H1 (cell line): ENCODE data around the gene MRI1. TPM values are rescaled to one million over a fixed set of nuclear protein-coding genes. Genes with fewer than 3 reads are reported as not detected.

Source experiments
- CTCF ChIA-PET: fragments of 300-600 bp; sonication (Branson Sonifier 250); formaldehyde crosslinking; loops from one replicate; lab custom pipeline; 2021; ENCODE audit not compliant: partially characterized antibody; lab: Charles Lee
- POLR2A ChIA-PET: fragments of 300-600 bp; sonication (Branson Sonifier 250); formaldehyde crosslinking; loops from one replicate; lab custom pipeline; 2021; ENCODE audit warnings: inconsistent platforms; ENCODE audit not compliant: partially characterized antibody; lab: Charles Lee
- DNase-seq, 2 experiments: peaks; one replicate each; pipeline versions ENCODE4 v3.0.0 to v3.0.0-alpha.2; 2010 to 2022; ENCODE audit warnings: low spot score in 2 of 2, low read depth in 1 of 2, mixed read lengths in 1 of 2
- FAIRE-seq: peaks from 2 replicates; lab custom pipeline; 2011; peaks lifted over from hg19 to GRCh38; lab: Jason Lieb, UNC
- H2AFZ ChIP-seq: 2 replicates; pipeline ENCODE4 v1.8.1; 2012; ENCODE audit warnings: low read length, inconsistent platforms
- H2AK5ac ChIP-seq: 2 replicates; pipeline ENCODE4 v1.6.1; 2013; ENCODE audit warnings: low read depth, low read length
- H2BK120ac ChIP-seq: replicated peaks from 2 replicates; pipeline ENCODE3; 2013; ENCODE audit warnings: low read depth, low read length, inconsistent platforms
- H2BK12ac ChIP-seq: 2 replicates; pipeline ENCODE4 v1.6.1; 2013; ENCODE audit warnings: low read depth, low read length
- H2BK15ac ChIP-seq: 2 replicates; pipeline ENCODE4 v1.6.1; 2013; ENCODE audit warnings: low read length
- H2BK20ac ChIP-seq: 2 replicates; pipeline ENCODE4 v1.6.1; 2013; ENCODE audit warnings: low read length
- H2BK5ac ChIP-seq: 2 replicates; pipeline ENCODE4 v1.6.1; 2013; ENCODE audit warnings: low read depth, low read length
- H3K14ac ChIP-seq: 2 replicates; pipeline ENCODE4 v1.6.1; 2013; ENCODE audit warnings: inconsistent platforms; ENCODE audit not compliant: insufficient read length
- H3K18ac ChIP-seq: 2 replicates; pipeline ENCODE4 v1.6.1; 2013; ENCODE audit warnings: low read length; ENCODE audit errors: extremely low read depth
- H3K23ac ChIP-seq: 2 replicates; pipeline ENCODE4 v1.6.1; 2013; ENCODE audit warnings: inconsistent platforms; ENCODE audit not compliant: insufficient read length
- H3K23me2 ChIP-seq: 2 replicates; pipeline ENCODE4 v1.6.1; 2013; ENCODE audit warnings: low read depth, low read length
- H3K27ac ChIP-seq: 2 replicates; pipeline ENCODE4 v1.6.1; 2011; ENCODE audit warnings: low read depth, low read length, inconsistent platforms
- H3K27me3 ChIP-seq, 4 experiments: replicated peaks in 1 of 4; 1 replicate in 1 of 4; 2 replicates in 3 of 4; pipeline versions ENCODE4 v1.6.1 to v1.8.1; 2011 to 2013; ENCODE audit warnings: low read length in 3 of 4, mild to moderate bottlenecking in 3 of 4, inconsistent platforms in 2 of 4, mixed read lengths in 2 of 4, moderate library complexity in 1 of 4; ENCODE audit not compliant: control insufficient read depth in 3 of 4, insufficient read depth in 3 of 4; ENCODE audit errors: extremely low read depth in 1 of 4
- H3K36me3 ChIP-seq, 4 experiments: 2 replicates each; pipeline versions ENCODE4 v1.6.1 to v1.8.1; 2011 to 2013; ENCODE audit warnings: mild to moderate bottlenecking in 4 of 4, low read length in 3 of 4, moderate library complexity in 2 of 4, control low read depth in 1 of 4, inconsistent platforms in 1 of 4; ENCODE audit not compliant: insufficient read depth in 4 of 4, control insufficient read depth in 2 of 4
- H3K4ac ChIP-seq: replicated peaks from 2 replicates; pipeline ENCODE3; 2013; ENCODE audit warnings: low read length, low read depth, mixed read lengths, inconsistent platforms; ENCODE audit not compliant: insufficient read length
- H3K4me1 ChIP-seq, 4 experiments: replicated peaks in 1 of 4; 1 replicate in 1 of 4; 2 replicates in 3 of 4; pipeline versions ENCODE4 v1.6.1 to v1.8.1; 2011 to 2013; ENCODE audit warnings: low read length in 3 of 4, inconsistent platforms in 2 of 4, mixed read lengths in 1 of 4; ENCODE audit not compliant: insufficient read depth in 4 of 4, control insufficient read depth in 3 of 4
- H3K4me2 ChIP-seq, 2 experiments: 2 replicates each; pipeline versions ENCODE4 v1.6.1 to v1.8.1; 2011 to 2013; ENCODE audit warnings: low read depth in 2 of 2, low read length in 2 of 2, control low read depth in 1 of 2, inconsistent platforms in 1 of 2, mild to moderate bottlenecking in 1 of 2; ENCODE audit not compliant: insufficient read depth in 1 of 2
- H3K4me3 ChIP-seq, 4 experiments: fragments of 200-600, 300-600 bp in 1 of 4; sonication (generic), shearing (Covaris generic), sonication (Bioruptor Twin) in 1 of 4; 2 replicates each; pipeline versions ENCODE4 v1.5.1 to v1.8.1; 2011 to 2016; ENCODE audit warnings: low read length in 4 of 4, low read depth in 3 of 4, control low read depth in 2 of 4, inconsistent platforms in 2 of 4, mild to moderate bottlenecking in 2 of 4, mixed read lengths in 1 of 4, moderate library complexity in 1 of 4; ENCODE audit not compliant: insufficient read depth in 2 of 4; ENCODE audit errors: extremely low read depth in 1 of 4
- H3K56ac ChIP-seq: replicated peaks from 2 replicates; pipeline ENCODE3; 2013; ENCODE audit warnings: low read depth, mild to moderate bottlenecking, mixed read lengths, low read length, inconsistent platforms; ENCODE audit not compliant: insufficient read length
- H3K79me1 ChIP-seq: 2 replicates; pipeline ENCODE4 v1.6.1; 2013; ENCODE audit warnings: low read depth, low read length, control low read depth
- H3K79me2 ChIP-seq, 2 experiments: 2 replicates each; pipeline versions ENCODE4 v1.6.1 to v1.8.1; 2012 to 2013; ENCODE audit warnings: low read length in 2 of 2, mild to moderate bottlenecking in 2 of 2, inconsistent platforms in 1 of 2; ENCODE audit not compliant: insufficient read depth in 2 of 2, control insufficient read depth in 1 of 2
- H3K9ac ChIP-seq, 4 experiments: replicated peaks in 1 of 4; 1 replicate in 1 of 4; 2 replicates in 3 of 4; pipeline versions ENCODE4 v1.6.1 to v1.8.1; 2011 to 2013; ENCODE audit warnings: low read depth in 3 of 4, low read length in 3 of 4, control low read depth in 2 of 4, mild to moderate bottlenecking in 2 of 4, moderate library complexity in 2 of 4, inconsistent platforms in 1 of 4; ENCODE audit errors: extremely low read depth in 1 of 4
- H3K9me3 ChIP-seq, 2 experiments: 2 replicates each; pipeline versions ENCODE4 v1.6.1 to v1.8.1; 2012 to 2013; ENCODE audit warnings: mild to moderate bottlenecking in 2 of 2, moderate library complexity in 2 of 2, control low read depth in 1 of 2, inconsistent platforms in 1 of 2, low read depth in 1 of 2, low read length in 1 of 2, mixed read lengths in 1 of 2; ENCODE audit not compliant: insufficient read depth in 2 of 2
- H4K20me1 ChIP-seq, 2 experiments: replicated peaks in 1 of 2; 2 replicates each; pipeline versions ENCODE3 to v1.8.1; 2011 to 2013; ENCODE audit warnings: inconsistent platforms in 2 of 2, low read length in 2 of 2, mild to moderate bottlenecking in 1 of 2; ENCODE audit not compliant: insufficient read depth in 2 of 2, control insufficient read depth in 1 of 2
- H4K5ac ChIP-seq: 2 replicates; pipeline ENCODE4 v1.6.1; 2013; ENCODE audit warnings: low read length, low read depth, mixed read lengths, inconsistent platforms; ENCODE audit not compliant: insufficient read length
- H4K8ac ChIP-seq: 2 replicates; pipeline ENCODE4 v1.8.0; 2013; ENCODE audit warnings: mild to moderate bottlenecking, moderate library complexity, low read length, inconsistent platforms; ENCODE audit not compliant: insufficient read depth; ENCODE audit errors: extremely low read depth
- H4K91ac ChIP-seq: replicated peaks from 2 replicates; pipeline ENCODE3; 2013; ENCODE audit warnings: low read length, mixed read lengths, inconsistent platforms; ENCODE audit not compliant: insufficient read length
- ATF2 ChIP-seq: IDR thresholded peaks from 2 replicates; pipeline ENCODE4 v1.6.1; 2012; ENCODE audit warnings: low read length, inconsistent platforms
- BCL11A ChIP-seq, 2 experiments: IDR thresholded peaks; one replicate each; pipeline ENCODE4 v1.6.1; 2011; ENCODE audit warnings: low read depth in 2 of 2, low read length in 2 of 2, mild to moderate bottlenecking in 2 of 2
- CBX8 ChIP-seq: fragments of 300-800, 300-1000 bp; sonication (generic); IDR thresholded peaks from 2 replicates; pipeline ENCODE4 v1.7.1; 2016; ENCODE audit warnings: low read depth, low read length, borderline replicate concordance
- CHD1 ChIP-seq: IDR thresholded peaks from 2 replicates; pipeline ENCODE4 v1.6.1; 2012; ENCODE audit warnings: low read depth, low read length, improper control_type of control experiment
- CHD2 ChIP-seq: IDR thresholded peaks from 2 replicates; pipeline ENCODE4 v1.6.1; 2012; ENCODE audit warnings: low read length, improper control_type of control experiment
- CTBP2 ChIP-seq: IDR thresholded peaks from 2 replicates; pipeline ENCODE4 v1.7.0; 2011; ENCODE audit warnings: borderline replicate concordance, mild to moderate bottlenecking, moderate library complexity, mixed read lengths, low read length; ENCODE audit not compliant: insufficient read depth, insufficient read length
- RBBP5 ChIP-seq: IDR thresholded peaks from 2 replicates; pipeline ENCODE4 v1.7.1; 2012; ENCODE audit warnings: low read depth, mild to moderate bottlenecking, inconsistent platforms, low read length, moderate library complexity, borderline replicate concordance
- SAP30 ChIP-seq: fragments of 300-600 bp; sonication (generic); IDR thresholded peaks from 2 replicates; pipeline ENCODE4 v1.7.1; 2012; ENCODE audit warnings: low read length, moderate library complexity, mild to moderate bottlenecking, inconsistent platforms; ENCODE audit not compliant: insufficient read depth, insufficient replicate concordance
- SIN3A ChIP-seq, 2 experiments: IDR thresholded peaks in 1 of 2; conservative IDR thresholded peaks in 1 of 2; 2 replicates each; pipeline ENCODE4 v1.6.1; 2011 to 2012; ENCODE audit warnings: low read length in 2 of 2, improper control_type of control experiment in 1 of 2, low read depth in 1 of 2, mild to moderate bottlenecking in 1 of 2
- TBP ChIP-seq: IDR thresholded peaks from 2 replicates; pipeline ENCODE4 v1.6.1; 2011; ENCODE audit warnings: low read depth, low read length, improper control_type of control experiment
- WGBS, 2 experiments: shearing (Covaris generic) in 1 of 2; methylation state at CpG; one replicate each; pipeline versions ENCODE4 v1.1.6 to v1.1.7; 2013 to 2015; ENCODE audit warnings: low lambda C conversion rate in 2 of 2, mixed read lengths in 2 of 2, inconsistent platforms in 1 of 2, low coverage in 1 of 2, missing lambda C conversion rate in 1 of 2; ENCODE audit not compliant: insufficient replicate concordance in 2 of 2, insufficient coverage in 1 of 2, insufficient read length in 1 of 2; ENCODE audit errors: extremely low coverage in 1 of 2, missing lambda C conversion rate in 1 of 2; 5-methylcytosine and 5-hydroxymethylcytosine counted together
- polyA plus RNA-seq, 7 experiments: library from polyadenylated mRNA; depleted of rRNA in 3 of 7; stranded (reverse) in 5 of 7; unstranded in 2 of 7; fragments of >200 nt in 5 of 7; fragments of 200-250 nt in 2 of 7; gene quantifications; 1 replicate in 5 of 7; 2 replicates in 1 of 7; 4 replicates in 1 of 7; pipeline versions ENCODE4 v1.2.1 to v1.2.3, GENCODE V29; 2011 to 2013; ENCODE audit warnings: missing spikeins in 2 of 7, mixed read lengths in 2 of 7
- total RNA-seq: library from RNA; stranded (reverse); fragmentation: NEBNext Ultra II Directional; extraction: Animal tissue kit (Norgen Biotek cat#: 25700); gene quantifications from 2 replicates; pipeline ENCODE4 v1.2.1, GENCODE V29; 2021

Gene MRI1
- total and polyA plus RNA-seq, 2 of the 8 experiments (the other 6 are each of a cell fraction or from before 2014, with no cell fraction given), result 24.5 to 29.5 TPM

- H3K27ac ChIP-seq, result no peak overlapping the region
- WGBS, 2 experiments, result 86% methylated on average over 8 of the region's 8 CpGs; no CpG with 5 or more reads in 1 of the 2 experiments
- no peak overlapping the region for H3K18ac ChIP-seq
- DNase-seq, result no peak
- H3K56ac ChIP-seq, result no peak overlapping the region
- no peak overlapping the region for H2AFZ ChIP-seq
- ChIA-PET POLR2A (interaction anchor here (0.6 to 2.4 kb wide), 6 partner anchors 12 to 53 kb away, joined by 3 to 14 read pairs (median 4); partner anchors contain the start of gene C19orf53), CTCF (interaction anchor here (1.2 to 1.9 kb wide), 3 partner anchors 11 to 53 kb away, joined by 3 to 4 read pairs (median 4); no protein-coding TSS in a partner anchor)
- FAIRE-seq, result no peak
- H3K9me3 ChIP-seq, result no peaks in the 10 kb centered on the region
- no peak overlapping the region for H4K91ac ChIP-seq
- peaks cover 0 to 3% (median 2%) of the 10 kb centered on the region in 4 experiments; a peak in 4 of 7 replicates for H3K4me1 ChIP-seq
- H3K79me2 ChIP-seq, result no peaks in the 10 kb centered on the region
- H2AK5ac ChIP-seq, result no peak overlapping the region
- no peak overlapping the region for H2BK12ac ChIP-seq
- no peaks in the 10 kb centered on the region; a peak in 1 of 7 replicates for H3K27me3 ChIP-seq
- H3K36me3 ChIP-seq, result no peaks in the 10 kb centered on the region
- no peak overlapping the region for H3K9ac ChIP-seq
- no peak overlapping the region for H2BK120ac ChIP-seq
- no peak overlapping the region for H3K4me2 ChIP-seq
- no peaks in the 10 kb centered on the region for H3K23me2 ChIP-seq
- H2BK5ac ChIP-seq, result no peak overlapping the region
- no peak overlapping the region for H3K23ac ChIP-seq
- H3K79me1 ChIP-seq, result no peaks in the 10 kb centered on the region
- H3K4me3 ChIP-seq, result no peak overlapping the region
- H2BK20ac ChIP-seq, result no peak overlapping the region
- no peak overlapping the region for H3K14ac ChIP-seq
- no peak overlapping the region for H4K8ac ChIP-seq
- no peak overlapping the region for H3K4ac ChIP-seq
- H2BK15ac ChIP-seq, result no peak overlapping the region
- H4K5ac ChIP-seq, result no peak overlapping the region
- no peaks in the 10 kb centered on the region for H4K20me1 ChIP-seq
- TF ChIP-seq BCL11A (IDR thresholded peaks at IDR 0.05; ENCODE audit: low read depth in 2 of 2, low read length in 2 of 2) (no peak), CTBP2 (no peak), CHD2 (no peak), CHD1 (no peak), RBBP5 (no peak), TBP (no peak), SAP30 (no peak), CBX8 (no peak), SIN3A (conservative IDR thresholded peaks at IDR 0.05 in 1 of 2, IDR thresholded peaks at IDR 0.05 in 1 of 2; ENCODE audit: low read depth in 1 of 2, low read length in 2 of 2) (no peak), ATF2 (no peak)
Measured at GRCh38 chr19:13788991-13789390, 24.7 kb downstream of the MRI1 start.
